ENCODE results near the gene AP3B2.
"Not testable (repeated sequence)": the region's sequence is repeated elsewhere in the genome, so short reads cannot be mapped to it uniquely, and the experiment has no call there.

Gene AP3B2, protein sequence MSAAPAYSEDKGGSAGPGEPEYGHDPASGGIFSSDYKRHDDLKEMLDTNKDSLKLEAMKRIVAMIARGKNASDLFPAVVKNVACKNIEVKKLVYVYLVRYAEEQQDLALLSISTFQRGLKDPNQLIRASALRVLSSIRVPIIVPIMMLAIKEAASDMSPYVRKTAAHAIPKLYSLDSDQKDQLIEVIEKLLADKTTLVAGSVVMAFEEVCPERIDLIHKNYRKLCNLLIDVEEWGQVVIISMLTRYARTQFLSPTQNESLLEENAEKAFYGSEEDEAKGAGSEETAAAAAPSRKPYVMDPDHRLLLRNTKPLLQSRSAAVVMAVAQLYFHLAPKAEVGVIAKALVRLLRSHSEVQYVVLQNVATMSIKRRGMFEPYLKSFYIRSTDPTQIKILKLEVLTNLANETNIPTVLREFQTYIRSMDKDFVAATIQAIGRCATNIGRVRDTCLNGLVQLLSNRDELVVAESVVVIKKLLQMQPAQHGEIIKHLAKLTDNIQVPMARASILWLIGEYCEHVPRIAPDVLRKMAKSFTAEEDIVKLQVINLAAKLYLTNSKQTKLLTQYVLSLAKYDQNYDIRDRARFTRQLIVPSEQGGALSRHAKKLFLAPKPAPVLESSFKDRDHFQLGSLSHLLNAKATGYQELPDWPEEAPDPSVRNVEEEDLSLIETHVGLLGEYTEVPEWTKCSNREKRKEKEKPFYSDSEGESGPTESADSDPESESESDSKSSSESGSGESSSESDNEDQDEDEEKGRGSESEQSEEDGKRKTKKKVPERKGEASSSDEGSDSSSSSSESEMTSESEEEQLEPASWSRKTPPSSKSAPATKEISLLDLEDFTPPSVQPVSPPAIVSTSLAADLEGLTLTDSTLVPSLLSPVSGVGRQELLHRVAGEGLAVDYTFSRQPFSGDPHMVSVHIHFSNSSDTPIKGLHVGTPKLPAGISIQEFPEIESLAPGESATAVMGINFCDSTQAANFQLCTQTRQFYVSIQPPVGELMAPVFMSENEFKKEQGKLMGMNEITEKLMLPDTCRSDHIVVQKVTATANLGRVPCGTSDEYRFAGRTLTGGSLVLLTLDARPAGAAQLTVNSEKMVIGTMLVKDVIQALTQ

DNA sequence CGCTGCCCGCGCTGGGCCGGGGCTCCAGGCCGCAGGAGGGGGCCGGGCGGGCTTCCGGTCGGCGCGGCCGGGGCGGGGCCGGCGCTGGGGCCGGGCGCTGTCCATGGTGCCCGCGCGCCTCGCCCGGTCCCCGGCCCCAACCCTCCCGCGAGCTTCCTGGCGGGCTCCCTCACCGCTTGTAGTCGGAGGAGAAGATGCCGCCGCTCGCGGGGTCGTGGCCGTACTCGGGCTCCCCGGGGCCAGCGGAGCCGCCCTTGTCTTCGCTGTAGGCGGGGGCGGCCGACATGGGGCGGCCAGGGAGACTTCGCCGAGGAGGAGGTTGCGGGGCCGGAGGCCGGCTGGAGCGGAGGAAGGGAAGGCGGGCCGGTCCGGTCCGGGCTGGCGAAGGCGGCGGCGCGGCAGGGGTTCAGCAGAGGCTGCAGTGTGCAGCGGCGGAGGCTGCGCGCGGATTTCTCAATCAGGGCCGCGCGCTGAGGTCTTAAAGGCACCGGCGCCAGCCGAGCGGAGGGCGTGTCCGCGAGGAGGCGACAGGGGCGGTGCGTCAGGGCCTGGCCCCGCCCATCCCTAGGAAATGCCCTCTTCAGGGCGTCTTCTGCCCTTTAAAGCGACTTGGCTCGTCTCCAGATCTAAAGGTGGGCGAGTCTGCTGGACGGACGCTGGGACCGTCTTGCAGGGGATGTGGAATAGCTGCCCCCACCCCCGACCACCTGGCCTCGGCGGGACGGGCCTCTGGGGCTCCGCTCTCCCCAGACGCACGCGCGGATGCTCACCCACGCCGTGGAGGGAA lies at the start of gene AP3B2:
Gene AP3B2, minus strand, starts transcription at position 455 of the 787 bp plus-strand sequence. Its CDS starts 169 bp downstream, at position 286.
- peak; percentile 61 for DNase-seq

DNA sequence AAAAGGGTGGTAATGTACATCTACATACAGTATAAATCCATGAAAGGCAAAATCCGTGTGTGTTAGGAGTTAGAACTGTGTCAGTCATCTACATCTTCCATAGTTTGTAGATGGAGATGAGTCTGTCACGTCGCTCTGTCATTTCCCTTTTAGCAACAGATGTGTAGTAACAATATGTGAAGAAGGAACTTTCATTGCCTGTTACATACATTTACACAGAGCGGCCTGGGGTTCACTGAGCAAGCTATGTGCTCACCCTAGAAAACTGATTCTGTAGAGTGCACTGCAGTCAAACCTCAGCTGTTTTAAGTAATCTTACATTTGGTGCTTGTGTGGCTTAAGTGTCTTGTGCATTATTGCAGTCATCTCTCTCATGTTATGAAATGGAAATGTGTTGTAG lies 41.6 kb upstream of the AP3B2 start:
- no peak for DNase-seq

DNA sequence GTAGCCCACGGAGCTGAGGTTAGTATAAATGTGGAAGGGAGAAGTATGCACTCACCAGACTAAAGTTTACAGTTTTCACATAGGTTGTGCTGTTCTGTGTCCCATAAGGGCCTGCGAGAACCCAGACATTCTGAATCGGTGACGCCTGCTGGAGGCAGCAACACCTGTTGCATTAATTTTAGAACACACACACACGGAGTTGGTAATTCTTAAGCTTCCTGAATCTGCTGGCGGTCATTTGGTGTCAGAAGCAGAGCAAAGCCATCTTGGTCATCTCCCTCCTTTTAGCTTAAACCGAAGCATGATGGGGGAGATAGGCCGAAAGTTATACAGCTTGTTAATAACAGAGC lies 41.1 kb upstream of the AP3B2 start:
- no peak for DNase-seq

DNA sequence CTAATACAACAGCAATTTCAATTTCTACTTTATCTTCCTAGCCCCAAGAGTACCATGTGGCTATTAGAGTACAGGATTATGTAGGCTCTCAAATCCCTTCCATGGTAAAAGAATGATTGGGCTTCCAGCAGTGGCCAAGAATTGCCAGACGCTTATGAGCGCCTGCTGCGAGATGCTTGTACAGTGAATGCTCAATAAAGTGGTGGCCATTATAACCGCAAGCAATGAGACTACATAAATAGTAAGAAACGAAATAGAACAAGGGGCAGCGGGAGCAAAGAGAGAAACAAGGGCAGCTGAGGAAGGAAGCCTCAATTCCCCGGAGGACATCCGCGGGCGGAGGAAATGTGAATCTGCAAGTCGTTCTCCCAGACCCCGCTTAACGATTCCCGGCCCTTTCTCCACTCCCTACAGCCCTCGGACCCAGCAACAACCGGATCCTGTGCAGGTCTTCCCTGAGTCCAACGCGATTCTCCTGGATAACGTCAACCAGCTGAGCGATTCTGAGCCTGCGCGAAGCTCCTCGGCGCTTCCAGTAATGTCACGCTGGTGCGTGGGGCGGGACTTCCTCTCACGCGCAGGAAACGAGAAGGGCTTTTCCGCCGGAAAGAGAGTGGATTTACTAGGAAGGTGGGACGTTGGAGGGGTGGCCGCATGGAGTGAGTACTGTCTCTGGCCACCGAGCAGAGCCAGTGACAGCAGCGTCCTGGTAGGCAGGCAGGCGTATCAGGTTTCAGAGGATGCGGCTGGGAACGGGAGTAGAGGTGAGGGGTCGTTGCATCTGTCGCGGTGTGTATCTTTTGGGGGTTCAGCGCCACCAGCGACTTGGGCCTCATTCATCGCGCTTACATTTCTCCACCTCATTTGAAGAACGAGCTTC lies 40.5 kb upstream of the AP3B2 start:
- DNase-seq = peak; percentile 93

DNA sequence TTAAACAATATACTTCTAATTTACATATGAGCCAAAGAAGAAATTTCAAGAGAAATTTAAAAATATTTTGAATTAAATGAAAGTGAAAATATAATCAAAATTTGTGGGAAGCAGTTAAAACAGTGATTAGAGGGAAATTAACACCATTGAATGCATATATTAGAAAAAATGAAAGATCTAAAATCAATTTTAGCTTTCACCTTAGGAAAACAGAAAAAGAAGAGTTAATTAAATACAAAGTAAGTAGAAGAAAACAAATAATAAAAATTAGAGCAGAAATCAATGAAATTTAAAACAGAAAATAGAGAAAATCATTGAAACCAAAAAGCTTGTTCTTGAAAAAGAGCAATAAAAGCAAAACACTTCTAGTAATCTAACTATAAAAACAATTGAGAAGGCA lies 38.6 kb upstream of the AP3B2 start:
- DNase-seq = no peak

DNA sequence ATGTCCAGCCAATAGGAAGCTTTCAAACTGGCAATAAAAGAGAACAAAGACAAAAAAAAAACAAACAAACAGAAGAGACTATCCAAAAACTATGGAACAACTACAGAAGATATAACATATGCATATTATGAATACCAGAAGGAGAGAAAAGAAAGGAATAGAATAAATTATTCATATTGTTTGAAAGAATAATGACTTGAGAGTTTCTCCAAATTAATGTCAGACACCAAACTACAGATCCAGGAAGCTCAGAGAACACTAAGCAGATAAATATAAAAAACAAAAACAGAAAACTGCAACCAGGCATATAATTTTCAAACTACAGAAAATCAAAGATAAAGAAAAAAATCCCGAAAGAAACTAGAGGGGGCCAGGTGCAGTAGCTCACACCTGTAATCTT lies 34.1 kb upstream of the AP3B2 start:
- DNase-seq = no peak

DNA sequence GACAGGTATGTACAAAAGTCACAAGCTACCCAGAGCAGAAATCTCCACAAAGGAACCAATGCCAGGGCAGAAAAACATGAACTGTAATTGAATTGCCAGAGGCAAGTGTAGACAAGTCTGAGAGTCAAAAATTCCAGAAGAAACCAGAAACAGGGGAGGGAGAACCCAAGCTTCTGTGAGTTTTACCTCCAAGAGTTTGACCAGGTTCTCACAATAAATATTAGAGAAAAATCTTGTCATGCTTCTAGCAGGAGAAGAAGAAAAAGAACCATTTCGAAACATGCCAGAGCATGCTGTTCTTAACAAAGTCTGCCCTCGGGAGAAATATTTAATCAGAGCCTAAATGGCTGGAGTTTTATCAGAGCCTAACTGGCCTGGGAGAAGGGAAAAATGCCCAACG lies 32.5 kb upstream of the AP3B2 start:
- DNase-seq = no peak

DNA sequence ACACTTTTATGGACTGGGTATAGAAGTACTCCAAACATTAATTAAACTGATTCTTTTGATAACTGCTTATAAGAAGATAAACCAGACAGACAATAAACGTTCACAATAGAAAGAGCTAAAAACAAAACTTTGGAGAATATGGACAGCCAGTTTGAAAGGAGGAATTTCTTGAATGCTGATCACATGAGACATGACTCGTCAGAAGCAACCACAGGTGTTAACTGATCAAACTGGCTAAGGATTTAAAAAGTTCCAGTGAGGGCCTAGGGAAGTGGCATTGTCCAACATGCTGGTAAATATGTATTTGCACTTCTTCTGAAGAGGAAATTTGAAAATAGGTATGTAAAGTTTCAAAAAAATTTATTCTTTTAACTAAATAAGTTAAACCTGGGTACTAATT lies 29.4 kb upstream of the AP3B2 start:
- peak; percentile 33 for DNase-seq

DNA sequence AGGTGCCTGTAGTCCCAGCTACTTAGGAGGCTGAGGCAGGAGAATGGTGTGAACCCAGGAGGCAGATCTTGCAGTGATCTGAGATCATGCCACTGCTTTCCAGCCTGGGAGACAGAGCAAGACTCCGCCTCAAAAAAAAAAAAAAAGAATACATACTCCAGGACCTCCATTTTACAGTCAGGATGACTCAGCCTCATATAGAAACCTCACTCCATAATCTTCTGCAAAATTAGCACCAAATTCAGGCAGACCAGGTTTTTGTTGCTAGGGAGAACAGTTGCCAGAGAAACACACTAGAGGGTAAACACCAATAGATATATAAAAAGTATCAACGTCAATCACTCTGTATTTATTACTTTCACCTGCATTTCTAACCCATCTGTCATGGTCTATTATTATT lies 28.3 kb upstream of the AP3B2 start:
- DNase-seq = no peak

DNA sequence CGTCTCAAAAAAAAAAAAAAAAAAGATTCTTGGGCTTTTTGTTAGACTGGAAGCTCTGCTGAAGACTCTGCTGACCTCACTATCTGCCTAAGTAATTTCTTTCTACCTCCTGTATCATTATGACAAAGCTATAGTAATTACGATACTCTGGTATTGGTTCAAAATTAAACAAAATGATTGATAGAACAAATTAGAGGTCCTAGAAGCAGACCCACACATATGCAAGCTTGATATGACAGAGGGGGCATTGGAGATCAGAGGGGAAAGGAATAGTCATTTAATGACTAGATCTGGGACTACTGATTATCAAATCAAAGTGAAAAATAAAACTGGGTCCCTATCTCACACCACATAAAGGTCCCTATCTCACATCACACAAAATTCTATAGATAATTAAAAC lies 21.9 kb upstream of the AP3B2 start:
- no peak for DNase-seq

DNA sequence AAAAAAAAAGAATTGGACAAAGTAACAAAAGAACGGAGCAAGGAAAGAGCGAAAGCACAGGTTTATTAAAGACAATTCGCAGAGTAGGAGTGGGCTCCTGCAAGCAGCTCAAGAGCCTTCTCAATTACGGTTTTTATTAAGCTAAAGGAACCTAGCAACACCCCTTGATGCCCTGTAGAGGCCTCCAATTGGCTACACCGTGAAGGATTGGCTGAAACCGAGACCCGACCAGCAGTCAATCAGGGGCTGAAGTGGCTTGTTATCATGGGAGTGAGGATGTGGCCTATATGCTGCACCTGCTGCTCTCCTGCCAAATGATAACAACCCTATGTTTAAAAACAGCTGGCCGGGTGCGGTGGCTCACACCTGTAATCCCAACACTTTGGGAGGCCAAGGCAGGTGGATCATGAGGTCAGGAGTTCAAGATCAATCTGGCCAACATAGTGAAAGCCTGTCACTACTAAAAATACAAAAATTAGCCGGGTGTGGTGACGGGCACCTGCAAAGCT lies 20.4 kb upstream of the AP3B2 start:
- no peak for DNase-seq

DNA sequence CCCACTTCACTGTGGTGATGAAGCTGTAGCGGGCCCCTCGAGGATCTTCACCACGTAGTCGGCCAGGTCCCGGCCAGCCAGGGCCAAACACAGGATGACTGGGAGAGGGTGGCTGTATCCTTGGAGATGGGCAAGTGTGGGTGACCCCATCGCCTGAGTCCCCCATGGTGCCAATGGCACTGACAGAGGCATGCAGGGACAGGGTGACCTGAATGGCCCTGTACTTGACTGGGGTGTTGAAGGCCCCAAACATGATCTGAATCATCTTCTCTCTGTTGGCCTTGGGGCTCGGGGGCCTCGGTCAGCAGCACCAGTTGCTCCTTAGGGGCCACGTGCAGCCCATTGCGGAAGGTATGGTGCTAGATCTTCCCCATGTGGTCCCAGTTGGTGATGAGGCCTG lies 17.1 kb upstream of the AP3B2 start:
- DNase-seq = no peak

DNA sequence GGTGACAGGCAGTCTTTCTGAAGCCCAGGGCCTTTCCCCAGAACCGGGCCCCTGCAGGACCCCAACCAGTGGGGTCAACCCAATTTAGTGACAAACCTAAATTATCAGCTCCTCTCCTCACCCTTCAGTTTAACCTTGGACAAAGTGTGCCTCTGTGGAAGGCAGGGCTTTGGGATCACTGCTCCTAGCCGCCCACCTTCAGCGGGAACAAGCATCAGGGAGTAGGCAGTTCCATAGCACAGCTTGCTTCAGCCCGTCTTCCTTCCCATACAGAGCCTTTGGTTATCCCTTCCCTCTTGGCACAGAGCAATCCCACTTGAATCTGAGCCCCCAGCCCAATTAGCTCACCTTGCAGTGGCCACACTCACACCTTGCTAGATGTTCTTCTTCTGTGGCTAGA lies 5.3 kb upstream of the AP3B2 start:
- DNase-seq = no peak

DNA sequence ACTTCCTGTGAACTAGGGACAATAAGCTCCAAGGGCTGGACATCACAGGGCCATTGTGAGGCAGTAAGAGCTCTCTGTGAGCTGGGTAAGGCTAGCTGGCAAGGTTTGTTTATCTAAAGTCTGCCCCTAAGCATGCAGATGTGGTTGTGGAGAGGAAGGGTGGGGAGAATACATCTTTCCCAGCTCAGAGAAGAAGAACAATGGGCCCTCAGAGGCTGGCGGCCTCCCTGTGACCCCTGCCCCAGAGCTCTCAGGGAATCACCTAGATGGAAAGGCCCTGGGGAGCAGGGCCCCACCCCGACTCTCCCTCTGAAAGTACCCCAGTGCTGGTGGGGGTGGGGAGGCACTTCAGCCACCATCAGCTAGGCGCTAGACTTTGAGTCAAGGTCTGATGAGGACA lies 4.3 kb upstream of the AP3B2 start:
- no peak for DNase-seq

DNA sequence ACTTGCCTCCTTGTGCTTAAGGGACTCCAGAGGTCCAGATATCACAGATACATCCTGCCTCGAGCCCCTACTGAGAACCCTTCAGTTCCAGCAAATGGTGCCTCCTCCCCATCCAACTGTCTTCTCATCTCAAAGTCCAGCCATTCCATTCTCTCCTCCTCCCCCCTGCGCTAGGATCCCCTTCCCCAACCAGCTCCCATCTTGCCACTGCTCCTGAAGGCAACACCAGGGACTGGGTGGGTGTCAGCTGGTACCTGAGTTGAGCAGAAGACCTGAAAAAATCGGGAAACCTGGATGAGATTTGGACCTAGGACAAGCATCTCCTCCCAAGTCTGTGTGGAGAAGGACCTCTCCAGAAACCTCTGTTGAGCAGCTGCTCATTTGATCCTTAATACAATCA lies 2.4 kb upstream of the AP3B2 start:
- DNase-seq = no peak

DNA sequence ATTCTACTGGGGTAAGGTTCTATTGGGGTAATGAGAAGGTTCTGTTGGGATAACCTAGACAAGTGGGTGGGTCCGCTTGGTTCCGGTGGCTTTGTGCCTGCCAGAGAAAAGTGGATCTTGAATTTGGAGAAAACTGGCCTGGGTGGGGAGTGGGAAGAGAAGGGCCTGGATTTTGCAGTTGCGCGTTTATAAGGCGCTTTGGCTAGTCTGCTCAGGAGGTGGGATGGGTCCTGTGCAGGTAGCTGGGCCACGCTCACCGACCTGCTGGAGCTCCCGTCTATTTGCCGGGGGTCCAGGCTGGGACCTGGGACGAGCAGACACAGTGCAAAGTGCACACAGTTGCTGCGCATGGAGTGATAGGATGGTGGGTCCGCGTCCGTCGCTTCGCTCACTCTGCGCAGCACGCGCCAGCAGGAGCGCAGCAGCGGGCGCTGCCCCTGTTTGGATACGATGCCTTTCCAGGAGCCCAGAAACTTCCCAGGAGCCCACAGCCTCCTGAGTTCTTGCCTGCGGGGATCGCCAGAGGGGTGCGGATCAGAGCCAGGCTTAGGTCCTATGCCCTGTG lies 1.3 kb upstream of the AP3B2 start:
- DNase-seq = no peak

DNA sequence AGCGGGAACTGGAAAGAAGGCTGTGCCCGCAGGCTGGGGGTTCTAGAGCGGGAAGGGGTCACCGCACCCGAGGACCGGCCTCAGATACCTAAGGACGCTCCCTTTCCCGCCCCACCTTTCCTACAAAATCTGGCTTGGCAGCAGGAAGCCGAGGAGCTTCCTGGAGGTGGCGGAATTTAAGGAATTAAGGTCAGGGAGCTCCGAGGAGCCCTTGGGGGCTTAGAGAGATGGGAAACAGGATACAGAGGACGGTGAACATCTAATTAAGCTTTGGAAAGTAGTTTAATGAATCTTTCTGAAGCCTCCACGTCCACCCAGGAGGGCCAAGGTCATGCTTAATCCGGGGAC lies 507 bp upstream of the AP3B2 start:
- no peak for DNase-seq

DNA sequence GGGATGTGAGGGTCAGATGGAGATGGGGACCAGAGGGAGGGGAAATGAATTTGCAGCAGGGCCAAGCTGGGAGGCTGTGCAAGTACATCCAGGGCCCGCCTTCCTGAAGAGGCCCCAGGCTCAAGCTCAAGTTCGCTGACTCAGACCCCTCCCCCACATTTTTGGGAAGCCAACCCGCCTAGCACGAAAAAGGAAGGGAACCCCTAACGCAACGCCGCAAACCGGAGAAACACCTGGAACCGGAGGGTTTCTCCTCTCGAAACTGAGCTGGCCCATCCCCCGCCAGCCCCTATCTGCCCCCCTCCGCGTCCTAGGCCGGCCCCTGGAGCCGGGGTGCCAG lies 624 bp downstream of the AP3B2 start:
- DNase-seq = no peak

DNA sequence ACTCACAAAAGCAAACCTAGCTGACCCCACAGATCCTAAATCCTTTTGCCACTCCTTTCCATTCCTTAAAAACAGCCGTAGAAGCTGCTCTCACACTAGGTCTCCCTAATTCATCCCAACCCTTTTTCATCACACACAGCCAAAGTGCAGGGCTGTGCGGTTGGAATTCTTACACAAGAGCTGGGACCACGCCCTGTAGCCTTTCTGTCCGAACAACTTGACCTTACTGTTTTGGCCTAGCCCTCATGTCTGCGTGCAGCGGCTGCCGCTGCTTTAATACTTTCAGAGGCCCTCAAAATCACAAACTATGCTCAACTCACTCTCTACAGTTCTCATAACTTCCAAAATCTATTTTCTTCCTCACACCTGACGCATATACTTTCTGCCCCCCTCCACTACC lies 3.8 kb downstream of the AP3B2 start:
- DNase-seq = not testable (repeated sequence)

DNA sequence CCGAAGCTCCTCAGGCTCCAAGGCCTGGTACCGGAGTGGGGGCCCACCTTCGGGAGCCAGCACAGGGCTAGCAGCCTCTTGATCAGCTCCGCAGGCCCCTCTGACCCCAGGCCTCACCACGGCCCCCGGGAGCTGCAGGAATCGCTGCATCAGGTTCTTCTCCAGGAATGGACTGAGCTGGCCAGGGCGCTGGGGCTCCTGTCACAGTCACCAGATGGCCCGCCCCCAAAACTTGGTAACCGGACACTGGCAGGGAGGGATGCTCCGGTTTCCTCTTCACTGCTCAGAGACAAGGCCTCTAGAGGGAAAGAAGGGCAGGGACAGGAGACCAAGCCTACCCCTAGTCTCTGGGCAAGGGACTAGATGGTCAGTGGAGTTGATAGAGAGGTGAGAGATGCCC lies 9.9 kb downstream of the AP3B2 start:
- no peak for DNase-seq

DNA sequence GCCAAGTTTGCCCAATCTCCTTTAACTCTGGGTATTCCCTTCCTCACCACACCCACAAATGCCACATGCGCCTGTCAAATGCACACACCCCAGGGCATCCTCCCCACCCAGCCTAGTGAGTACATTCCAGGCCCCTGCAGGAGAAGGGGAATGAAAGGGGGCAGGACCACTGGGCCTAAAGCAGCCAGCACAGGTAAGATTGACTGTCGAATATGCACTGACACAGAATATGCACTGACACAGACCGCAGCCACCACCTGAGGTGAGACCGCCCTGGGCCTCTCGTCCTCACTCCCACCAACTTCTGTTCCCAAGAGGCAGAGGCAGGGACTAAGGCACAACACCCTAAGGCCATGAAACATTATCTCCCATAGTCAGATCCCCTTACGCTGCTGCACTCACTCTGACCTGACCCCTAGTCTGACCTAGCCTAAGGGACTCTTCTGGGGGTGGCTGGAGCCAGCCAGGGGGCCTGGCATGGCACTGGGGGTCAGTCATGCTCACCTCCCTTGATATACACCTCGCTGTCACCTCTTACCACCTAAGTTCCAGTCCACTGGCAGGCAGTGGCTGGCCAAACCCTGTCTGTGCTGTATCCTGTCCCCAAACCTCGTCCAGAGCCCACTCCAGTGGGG lies 10.8 kb downstream of the AP3B2 start:
- DNase-seq = no peak

Measured in kidney glomerular epithelial cell (primary cell).